ENCODE measurements around the gene CCDC92B. TPM values are rescaled to one million over a fixed set of nuclear protein-coding genes. Genes with fewer than 3 reads are reported as not detected.

The CCDC92B gene
- total RNA-seq, 1 experiment from 2014 or later: 0.18 TPM

GRCh38 chr17:2778489-2778888 is 29.0 kb upstream of the CCDC92B start:
- no peak for DNase-seq (ENCODE audit: low spot score)

GRCh38 chr17:2777242-2777867 is 27.9 kb upstream of the CCDC92B start:
- no peak for DNase-seq (ENCODE audit: low spot score)

- no peak for DNase-seq (ENCODE audit: low spot score)
These were observed 27.3 kb upstream of the CCDC92B start for GRCh38 chr17:2776589-2777241.

GRCh38 chr17:2775206-2775605 is 25.8 kb upstream of the CCDC92B start:
- DNase-seq (ENCODE audit: low spot score): no peak

GRCh38 chr17:2770129-2770528 is 20.7 kb upstream of the CCDC92B start:
- DNase-seq (ENCODE audit: low spot score): no peak

GRCh38 chr17:2758870-2759269 is 9.4 kb upstream of the CCDC92B start:
- no peak for DNase-seq (ENCODE audit: low spot score)

- DNase-seq (ENCODE audit: low spot score): no peak
These were observed 6.7 kb upstream of the CCDC92B start for GRCh38 chr17:2755891-2756724.

GRCh38 chr17:2751491-2751890 is 2.0 kb upstream of the CCDC92B start:
- no peak for DNase-seq (ENCODE audit: low spot score)

- no peak for DNase-seq (ENCODE audit: low spot score)
These were observed 1.3 kb upstream of the CCDC92B start for GRCh38 chr17:2750721-2751120.

- peak; percentile 67 for DNase-seq (ENCODE audit: low spot score)
These were observed 331 bp upstream of the CCDC92B start for GRCh38 chr17:2749784-2750181.

GRCh38 chr17:2745317-2746037 is 4.0 kb downstream of the CCDC92B start:
- DNase-seq (ENCODE audit: low spot score): no peak

- no peak for DNase-seq (ENCODE audit: low spot score)
These were observed 11.8 kb downstream of the CCDC92B start for GRCh38 chr17:2737693-2738092.

- DNase-seq (ENCODE audit: low spot score): peak; percentile 9
These were observed 12.5 kb downstream of the CCDC92B start for GRCh38 chr17:2736956-2737355.

- peak; percentile 19 for DNase-seq (ENCODE audit: low spot score)
These were observed 13.6 kb downstream of the CCDC92B start for GRCh38 chr17:2735896-2736295.

- DNase-seq (ENCODE audit: low spot score): no peak
These were observed 14.5 kb downstream of the CCDC92B start for GRCh38 chr17:2734939-2735338.

GRCh38 chr17:2731807-2732206 is 17.6 kb downstream of the CCDC92B start:
- no peak for DNase-seq (ENCODE audit: low spot score)

GRCh38 chr17:2730764-2731353 is 18.6 kb downstream of the CCDC92B start:
- no peak for DNase-seq (ENCODE audit: low spot score)

- peak; percentile 51 for DNase-seq (ENCODE audit: low spot score)
These were observed 24.7 kb downstream of the CCDC92B start for GRCh38 chr17:2724784-2725164.

GRCh38 chr17:2723997-2724783 is 25.3 kb downstream of the CCDC92B start:
- peak; percentile 57 for DNase-seq (ENCODE audit: low spot score)

GRCh38 chr17:2723505-2723996 is 25.9 kb downstream of the CCDC92B start:
- peak; percentile 68 for DNase-seq (ENCODE audit: low spot score)

- no peak for DNase-seq (ENCODE audit: low spot score)
These were observed 26.8 kb downstream of the CCDC92B start for GRCh38 chr17:2722611-2723010.
